Measurements from ENCODE around the gene CNKSR1.

- TF ChIP-seq REST (IDR thresholded peaks at IDR 0.05; ENCODE audit: low read depth), result no peak
- no peak for TF ChIP-seq TEAD4 (IDR thresholded peaks at IDR 0.05)
- no peak for TF ChIP-seq EP300 (IDR thresholded peaks at IDR 0.05; ENCODE audit: borderline replicate concordance)
- no peak for TF ChIP-seq MAX (IDR thresholded peaks at IDR 0.05)
- no peak for TF ChIP-seq FOXM1 (IDR thresholded peaks at IDR 0.05; ENCODE audit: borderline replicate concordance, low read depth)
- TF ChIP-seq ZBTB7A (IDR thresholded peaks at IDR 0.05; ENCODE audit: low read depth), result no peak
These were observed 26.5 kb downstream of the CNKSR1 start for GRCh38 chr1:26203642-26204318.

Data from Ishikawa (cell line).